ENCODE results near the gene TBC1D9. TPM values are rescaled to one million over a fixed set of nuclear protein-coding genes. Genes with fewer than 3 reads are reported as not detected.

TBC1D9 gene
- total RNA-seq, 2 experiments from 2014 or later: 0.20 to 0.33 TPM

DNA sequence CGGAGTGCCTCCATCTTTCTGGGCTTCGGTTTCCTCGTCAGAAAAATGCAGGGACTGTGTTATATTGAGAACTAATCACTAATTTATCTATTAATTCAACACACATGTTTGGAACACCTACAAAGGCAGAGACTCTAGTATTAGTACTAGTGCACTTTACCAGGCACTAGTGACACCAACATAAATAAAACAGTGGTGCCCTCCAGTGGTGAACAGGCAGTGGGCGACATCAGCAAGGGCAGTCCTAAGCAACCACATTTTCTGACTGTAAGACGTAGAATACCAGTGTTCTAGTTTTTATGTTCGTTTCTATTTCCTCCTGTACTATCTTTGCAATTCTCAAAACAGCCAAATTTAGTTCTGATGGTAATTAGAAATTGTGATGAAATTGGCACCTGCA lies 118.3 kb downstream of the TBC1D9 start:
- Histone ChIP-seq H3K27ac (ENCODE audit: low read depth in 1 of 2, low read length in 2 of 2) (no peak overlapping the region), H3K4me1 (ENCODE audit: insufficient read depth, low read length) (no peaks in the 10 kb centered on the region), H3K9me3 (ENCODE audit: control insufficient read depth in 1 of 2, insufficient read depth in 1 of 2, low read length in 2 of 2) (peaks cover 0 to 4% of the 10 kb centered on the region in 2 experiments), H3K27me3 (ENCODE audit: control insufficient read depth in 1 of 2, insufficient read depth in 2 of 2, low read length in 2 of 2) (peaks cover 0 to 2% of the 10 kb centered on the region in 2 experiments), H3K4me3 (ENCODE audit: low read length) (no peak overlapping the region), H3K36me3 (ENCODE audit: insufficient read depth, low read length) (no peaks in the 10 kb centered on the region)
- POLR2A ChIA-PET: no interaction called here
- ATAC-seq (ENCODE audit: poor library complexity) (no peak), DNase-seq (peak in 5 of 14 experiments; percentile 17 to 46 (median 37))
- H3K4me3 Mint-ChIP-seq: no peak overlapping the region
- H3K9me3 Mint-ChIP-seq: no peaks in the 10 kb centered on the region
- no peaks in the 10 kb centered on the region for H3K36me3 Mint-ChIP-seq (ENCODE audit: low read depth)
- TF ChIP-seq CTCF (IDR thresholded peaks at IDR 0.05): no peak
- H3K27me3 Mint-ChIP-seq: peaks cover 19% of the 10 kb centered on the region
- CTCF ChIA-PET: no interaction called here
- H3K27ac Mint-ChIP-seq: no peak overlapping the region
- intact Hi-C loops (cut with DNase I, micrococcal nuclease): no loop called here
- H3K4me1 Mint-ChIP-seq (ENCODE audit: low read depth): no peaks in the 10 kb centered on the region

DNA sequence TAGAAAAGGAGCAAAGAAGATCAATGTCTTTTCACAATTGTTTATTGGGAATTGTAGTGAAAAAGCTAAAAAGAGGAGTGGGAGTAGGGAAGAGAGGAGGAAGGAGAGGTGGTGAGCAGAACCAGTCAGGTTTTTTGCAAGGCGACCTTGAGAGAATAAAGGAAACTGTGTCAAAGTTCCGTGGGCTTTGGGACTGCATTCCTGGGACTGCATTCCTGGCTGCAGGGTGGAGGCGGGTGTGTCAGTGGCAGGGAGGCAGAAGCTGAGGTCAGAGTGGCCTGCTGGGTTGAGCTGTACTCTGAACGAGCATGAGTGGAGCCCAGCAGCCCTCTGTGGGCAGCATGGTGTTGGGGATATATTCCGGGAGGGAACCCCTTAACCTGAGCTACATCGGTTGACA lies 120.6 kb downstream of the TBC1D9 start:
- Histone ChIP-seq H3K9me3 (ENCODE audit: control insufficient read depth in 1 of 2, insufficient read depth in 1 of 2, low read length in 2 of 2) (no peaks in the 10 kb centered on the region), H3K27ac (ENCODE audit: low read depth in 1 of 2, low read length in 2 of 2) (no peak overlapping the region), H3K36me3 (ENCODE audit: insufficient read depth, low read length) (no peaks in the 10 kb centered on the region), H3K27me3 (ENCODE audit: control insufficient read depth in 1 of 2, insufficient read depth in 2 of 2, low read length in 2 of 2) (peaks cover 0 to 2% of the 10 kb centered on the region in 2 experiments), H3K4me1 (ENCODE audit: insufficient read depth, low read length) (no peaks in the 10 kb centered on the region), H3K4me3 (ENCODE audit: low read length) (no peak overlapping the region)
- H3K36me3 Mint-ChIP-seq (ENCODE audit: low read depth): no peaks in the 10 kb centered on the region
- no peak overlapping the region for H3K4me3 Mint-ChIP-seq
- H3K4me1 Mint-ChIP-seq (ENCODE audit: low read depth): no peaks in the 10 kb centered on the region
- DNase-seq: no peak
- no peaks in the 10 kb centered on the region for H3K9me3 Mint-ChIP-seq
- ChIA-PET CTCF (no interaction called here), POLR2A (no interaction called here)
- no peak for TF ChIP-seq CTCF (IDR thresholded peaks at IDR 0.05)
- H3K27me3 Mint-ChIP-seq: peaks cover 19% of the 10 kb centered on the region
- H3K27ac Mint-ChIP-seq: no peak overlapping the region
- ATAC-seq (ENCODE audit: poor library complexity): no peak
- intact Hi-C loops (cut with DNase I, micrococcal nuclease): no loop called here

GRCh38 chr4:140633951-140634350 lies 122.2 kb downstream of the TBC1D9 start:
- no peak overlapping the region for H3K27ac ChIP-seq (ENCODE audit: low read depth in 1 of 2, low read length in 2 of 2)
- ChIA-PET POLR2A (no interaction called here), CTCF (no interaction called here)
- H3K27me3 ChIP-seq (ENCODE audit: control insufficient read depth in 1 of 2, insufficient read depth in 2 of 2, low read length in 2 of 2): no peaks in the 10 kb centered on the region
- H3K4me3 ChIP-seq (ENCODE audit: low read length): no peak overlapping the region
- no peaks in the 10 kb centered on the region for H3K9me3 ChIP-seq (ENCODE audit: control insufficient read depth in 1 of 2, insufficient read depth in 1 of 2, low read length in 2 of 2)
- no peaks in the 10 kb centered on the region for H3K4me1 Mint-ChIP-seq (ENCODE audit: low read depth)
- TF ChIP-seq CTCF (IDR thresholded peaks at IDR 0.05): no peak
- H3K36me3 ChIP-seq (ENCODE audit: insufficient read depth, low read length): no peaks in the 10 kb centered on the region
- intact Hi-C loops (cut with DNase I, micrococcal nuclease): no loop called here
- H3K36me3 Mint-ChIP-seq (ENCODE audit: low read depth): no peaks in the 10 kb centered on the region
- H3K27me3 Mint-ChIP-seq: peaks cover 8% of the 10 kb centered on the region
- H3K27ac Mint-ChIP-seq: no peak overlapping the region
- ATAC-seq (ENCODE audit: poor library complexity) (no peak), DNase-seq (no peak)
- no peak overlapping the region for H3K4me3 Mint-ChIP-seq
- H3K4me1 ChIP-seq (ENCODE audit: insufficient read depth, low read length): no peaks in the 10 kb centered on the region
- no peaks in the 10 kb centered on the region for H3K9me3 Mint-ChIP-seq

All from CD4-positive, alpha-beta T cell (primary cell).